Adrenal gland (tissue), 12 donors: ENCODE results near the gene ACAD8. TPM values are rescaled to one million over a fixed set of nuclear protein-coding genes. Genes with fewer than 3 reads are reported as not detected.
"Not testable (repeated sequence)": the region's sequence is repeated elsewhere in the genome, so short reads cannot be mapped to it uniquely, and the experiment has no call there.

ENCODE experiments used
- DNase-seq, 7 donors: peaks; one replicate each; pipeline ENCODE4 v3.0.0-alpha.2; 2019 to 2020
- H3K27ac ChIP-seq, 5 donors: fragments of 200-600 bp; sonication (generic) in 4 of 5; 1 replicate in 3 of 5; 2 replicates in 2 of 5; pipeline versions ENCODE4 v1.5.1 to v1.8.0; 2016 to 2020; ENCODE audit warnings: mild to moderate bottlenecking in 1 of 5
- H3K27me3 ChIP-seq: fragments of 200-600 bp; 2 replicates; pipeline ENCODE4 v1.8.0; 2021
- H3K36me3 ChIP-seq, 2 donors: fragments of 200-600 bp; replicated peaks in 1 of 2; 1 replicate in 1 of 2; 2 replicates in 1 of 2; pipeline versions ENCODE4 v1.5.1 to v1.8.0; 2018 to 2022
- H3K4me1 ChIP-seq, 2 donors: fragments of 200-600 bp; replicated peaks in 1 of 2; 1 replicate in 1 of 2; 2 replicates in 1 of 2; pipeline versions ENCODE4 v1.5.1 to v1.8.0; 2018 to 2021
- H3K4me3 ChIP-seq, 4 donors: fragments of 200-600 bp; sonication (generic) in 3 of 4; one replicate each; pipeline ENCODE4 v1.5.1; 2016 to 2018
- H3K9me3 ChIP-seq, 3 donors: fragments of 200-600 bp; sonication (generic) in 1 of 3; replicated peaks in 1 of 3; 1 replicate in 2 of 3; 2 replicates in 1 of 3; pipeline versions ENCODE4 v1.5.1 to v1.8.0; 2016 to 2021
- POLR2A ChIP-seq, 2 donors: fragments of 450-650 bp; IDR thresholded peaks; one replicate each; pipeline ENCODE4 v1.6.1; 2017; ENCODE audit warnings: antibody characterized with exemption in 2 of 2, mild to moderate bottlenecking in 2 of 2, moderate library complexity in 1 of 2
- WGBS, 4 donors: extraction: QIAGEN DNeasy Blood & Tissue Kit in 2 of 4; methylation state at CpG; one replicate each; pipeline versions ENCODE4 v1.1.5 to v1.1.7; 2013 to 2017; 5-methylcytosine and 5-hydroxymethylcytosine counted together
- intact Hi-C, 2 donors: fragments of 100-400 bp; cut with DNase I; formaldehyde crosslinking; loops; one replicate each; pipeline versions ENCODE4 v1.14.1 to v1.15.0; 2022 to 2023
- polyA plus RNA-seq, 3 donors: library from polyadenylated mRNA; stranded (reverse); fragments of 200-250 nt in 2 of 3; fragments of 350-450 nt in 1 of 3; fragmentation: Illumina TruSeq in 1 of 3; extraction: RNeasy Lipid Tissue Mini Kit (QIAGEN cat#74804) in 1 of 3; gene quantifications; one replicate each; pipeline ENCODE4 v1.2.3, GENCODE V29; 2013 to 2014
- total RNA-seq, 9 donors: library from RNA; depleted of rRNA in 4 of 9; stranded (reverse); fragments of >200 nt in 4 of 9; fragments of 120-200 nt in 1 of 9; fragmentation: NEBNext Ultra II Directional in 1 of 9; extraction: Animal tissue kit (Norgen Biotek cat#: 25700) in 1 of 9; gene quantifications; one replicate each; pipeline versions ENCODE4 v1.1.0 to v1.2.4, GENCODE V29; 2013 to 2023
- TF ChIP-seq, protein P1 (sequence below), 6 experiments: fragments of 450-650 bp in 4 of 6; fragments of 200-600 bp in 2 of 6; sonication (generic) in 1 of 6; IDR thresholded peaks; 1 replicate in 5 of 6; 2 replicates in 1 of 6; pipeline versions ENCODE4 v1.5.1 to v1.8.0; 2016 to 2021; ENCODE audit warnings: antibody characterized with exemption in 6 of 6, mild to moderate bottlenecking in 2 of 6, moderate library complexity in 1 of 6
- donor health status: healthy with polysubstance abuse.
- donor health status: Bipolar disorder and iron deficiency.
- donor health status: DM: yes; HTN: yes; CAD: no.
- donor health status: DM: no; HTN: no; CAD: no.
- donor health status: DM: no; HTN: no; CAD: no.
- donor health status: DM: yes; HTN: yes; CAD: no.

The ACAD8 gene
- total and polyA plus RNA-seq, 12 donors = 22.4 to 45.0 (median 35.0) TPM

DNA sequence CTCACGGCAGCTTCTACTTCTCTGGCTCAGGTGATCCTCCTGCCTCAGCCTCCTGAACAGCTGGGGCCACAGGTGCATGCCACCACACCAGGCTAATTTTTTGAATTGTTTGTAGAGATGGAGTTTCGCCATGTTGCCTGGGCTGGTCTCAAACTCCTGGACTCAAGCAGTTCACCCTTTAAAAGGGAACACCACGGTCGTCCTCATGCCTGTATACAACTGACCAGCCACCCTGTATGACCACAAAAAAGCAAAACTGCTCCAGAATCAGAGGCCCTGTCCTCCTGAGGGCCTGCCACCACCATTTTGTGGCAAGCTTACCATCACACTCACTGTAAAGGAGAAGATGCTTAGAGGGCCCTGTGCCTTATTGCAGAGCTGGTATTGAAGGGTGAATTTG, 25.0 kb downstream of the ACAD8 start:
- Histone ChIP-seq H3K4me3 (no peak overlapping the region), H3K9me3 (no peaks in the 10 kb centered on the region), H3K27ac (no peak overlapping the region), H3K36me3 (no peaks in the 10 kb centered on the region), H3K27me3 (peaks cover 61% of the 10 kb centered on the region), H3K4me1 (peaks cover 0 to 17% of the 10 kb centered on the region in 2 donors)
- TF ChIP-seq, protein P1, sequence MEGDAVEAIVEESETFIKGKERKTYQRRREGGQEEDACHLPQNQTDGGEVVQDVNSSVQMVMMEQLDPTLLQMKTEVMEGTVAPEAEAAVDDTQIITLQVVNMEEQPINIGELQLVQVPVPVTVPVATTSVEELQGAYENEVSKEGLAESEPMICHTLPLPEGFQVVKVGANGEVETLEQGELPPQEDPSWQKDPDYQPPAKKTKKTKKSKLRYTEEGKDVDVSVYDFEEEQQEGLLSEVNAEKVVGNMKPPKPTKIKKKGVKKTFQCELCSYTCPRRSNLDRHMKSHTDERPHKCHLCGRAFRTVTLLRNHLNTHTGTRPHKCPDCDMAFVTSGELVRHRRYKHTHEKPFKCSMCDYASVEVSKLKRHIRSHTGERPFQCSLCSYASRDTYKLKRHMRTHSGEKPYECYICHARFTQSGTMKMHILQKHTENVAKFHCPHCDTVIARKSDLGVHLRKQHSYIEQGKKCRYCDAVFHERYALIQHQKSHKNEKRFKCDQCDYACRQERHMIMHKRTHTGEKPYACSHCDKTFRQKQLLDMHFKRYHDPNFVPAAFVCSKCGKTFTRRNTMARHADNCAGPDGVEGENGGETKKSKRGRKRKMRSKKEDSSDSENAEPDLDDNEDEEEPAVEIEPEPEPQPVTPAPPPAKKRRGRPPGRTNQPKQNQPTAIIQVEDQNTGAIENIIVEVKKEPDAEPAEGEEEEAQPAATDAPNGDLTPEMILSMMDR (IDR thresholded peaks at IDR 0.05) = no peak
- TF ChIP-seq POLR2A (IDR thresholded peaks at IDR 0.05) = no peak
- 88 to 100% (median 93%) methylated on average over 4 of the region's 4 CpGs for WGBS, 4 donors
- DNase-seq = peak in 1 of 7 donors; percentile 21
- intact Hi-C loops = no loop called here

GRCh38 chr11:134281635-134282034, 28.3 kb downstream of the ACAD8 start:
- H3K4me1 ChIP-seq, H3K27ac ChIP-seq, H3K4me3 ChIP-seq, H3K9me3 ChIP-seq, intact Hi-C loops, DNase-seq, H3K36me3 ChIP-seq: not testable (repeated sequence)
- peaks cover 30% of the 10 kb centered on the region for H3K27me3 ChIP-seq
- 72% methylated on average over 8 of the region's 17 CpGs; no CpG with 5 or more reads in 3 of the 4 donors for whole genome bisulfite sequencing, 4 donors

GRCh38 chr11:134282121-134283045, 29.0 kb downstream of the ACAD8 start:
- no peaks in the 10 kb centered on the region for H3K9me3 ChIP-seq
- DNase-seq = peak in 1 of 7 donors; percentile 24
- intact Hi-C loops = no loop called here
- H3K36me3 ChIP-seq = no peaks in the 10 kb centered on the region
- 76 to 87% (median 82%) methylated on average over 17 to 22 of the region's 22 CpGs for WGBS, 4 donors
- peaks cover 23% of the 10 kb centered on the region for H3K27me3 ChIP-seq
- H3K4me3 ChIP-seq = no peak overlapping the region
- no peaks in the 10 kb centered on the region for H3K4me1 ChIP-seq
- no peak overlapping the region for H3K27ac ChIP-seq
- TF ChIP-seq, protein P1 (IDR thresholded peaks at IDR 0.05) = no peak
- TF ChIP-seq POLR2A (IDR thresholded peaks at IDR 0.05) = no peak

DNA sequence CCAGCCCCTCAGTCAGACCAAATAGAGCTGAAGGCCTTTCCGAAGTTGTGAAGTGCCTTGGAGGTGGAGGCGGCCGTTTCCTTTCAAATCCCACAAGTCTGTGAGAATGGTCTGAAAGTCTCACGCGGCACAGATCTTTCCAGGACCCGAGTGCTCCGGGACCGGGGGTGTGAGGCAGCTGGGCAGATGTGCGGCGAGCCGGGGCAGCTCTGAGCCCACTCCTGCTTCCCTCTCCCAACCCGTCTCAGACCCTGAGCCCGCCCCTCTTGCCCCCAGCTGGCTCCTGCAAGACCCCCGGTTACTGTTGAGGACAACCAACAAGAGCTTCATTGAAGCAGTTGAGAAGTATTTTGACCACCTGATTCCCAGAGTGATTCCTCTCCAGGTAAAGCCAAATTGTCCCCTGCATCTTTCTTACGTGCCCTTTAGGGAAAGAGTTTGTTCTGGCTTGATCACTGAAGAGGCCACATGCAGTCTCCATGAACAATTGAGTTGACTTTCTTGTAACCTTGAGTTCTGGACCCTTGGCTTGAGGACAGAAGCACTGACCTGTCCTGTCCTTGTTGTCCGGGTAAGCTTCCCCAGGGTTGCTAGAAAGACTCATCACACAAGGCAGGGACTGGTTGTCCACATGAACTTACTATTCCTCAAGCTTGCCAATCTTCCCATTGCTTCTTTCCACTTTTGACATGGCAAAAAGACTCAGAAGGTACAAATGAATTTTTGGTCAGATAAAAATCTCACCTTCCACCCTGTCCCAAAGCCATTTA, 30.3 kb downstream of the ACAD8 start:
- DNase-seq = no peak
- 83 to 86% (median 85%) methylated on average over 9 to 16 of the region's 16 CpGs for WGBS, 4 donors
- H3K27me3 ChIP-seq = peaks cover 10% of the 10 kb centered on the region
- no peaks in the 10 kb centered on the region for H3K9me3 ChIP-seq
- TF ChIP-seq, protein P1 (IDR thresholded peaks at IDR 0.05) = no peak
- TF ChIP-seq POLR2A (IDR thresholded peaks at IDR 0.05) = no peak
- H3K4me3 ChIP-seq = no peak overlapping the region
- intact Hi-C loops = no loop called here
- no peak overlapping the region for H3K27ac ChIP-seq
- no peaks in the 10 kb centered on the region for H3K36me3 ChIP-seq
- H3K4me1 ChIP-seq = no peaks in the 10 kb centered on the region

GRCh38 chr11:134284349-134284748, 31.0 kb downstream of the ACAD8 start:
- DNase-seq, H3K27me3 ChIP-seq, H3K27ac ChIP-seq, H3K9me3 ChIP-seq, intact Hi-C loops, H3K36me3 ChIP-seq, H3K4me3 ChIP-seq, H3K4me1 ChIP-seq: not testable (repeated sequence)
- 86 to 88% (median 87%) methylated on average over 5 of the region's 5 CpGs for WGBS, 4 donors
